Neural progenitor cell (in vitro differentiated cells): Measurements from ENCODE around the gene NUBPL.

Experiments
- CTCF ChIP-seq: fragments of 200-600 bp; sonication (generic); IDR thresholded peaks from 2 replicates; pipeline ENCODE4 v1.5.1; 2017; ENCODE audit warnings: antibody characterized with exemption, mild to moderate bottlenecking
- EZH2phosphoT487 ChIP-seq: fragments of 200-600 bp; sonication (generic); IDR thresholded peaks from 2 replicates; pipeline ENCODE4 v1.6.1; 2017; ENCODE audit warnings: antibody characterized with exemption

GRCh38 chr14:31718985-31719384 is 157.8 kb downstream of the NUBPL start:
- TF ChIP-seq CTCF, result no peak
- no peak for TF ChIP-seq EZH2phosphoT487
